ENCODE results near the gene GRIK2. TPM values are rescaled to one million over a fixed set of nuclear protein-coding genes. Genes with fewer than 3 reads are reported as not detected.

GRIK2 gene
- total RNA-seq, 3 donors from 2014 or later = 1.1 to 3.7 TPM; not detected in 1

- Histone ChIP-seq H3K4me1 (no peaks in the 10 kb centered on the region), H3K9me3 (no peaks in the 10 kb centered on the region), H3K4me3 (no peak overlapping the region), H3K27ac (no peak overlapping the region), H3K27me3 (no peaks in the 10 kb centered on the region), H3K36me3 (no peaks in the 10 kb centered on the region)
- intact Hi-C loops (cut with DNase I; ENCODE audit: low total_unique reads) = no loop called here
- no peak for TF ChIP-seq POLR2AphosphoS5 (IDR thresholded peaks at IDR 0.05)
- DNase-seq (ENCODE audit: low spot score in 2 of 2) = no peak
Observed at GRCh38 chr6:101435038-101435437, 41.5 kb downstream of the GRIK2 start.

GRCh38 chr6:101439790-101440189 lies 46.3 kb downstream of the GRIK2 start:
- H3K4me1 ChIP-seq = no peaks in the 10 kb centered on the region
- intact Hi-C loops (cut with DNase I; ENCODE audit: low total_unique reads) = no loop called here
- no peak for DNase-seq (ENCODE audit: low spot score in 2 of 2)
- H3K27me3 ChIP-seq = no peaks in the 10 kb centered on the region
- H3K4me3 ChIP-seq = no peak overlapping the region
- H3K9me3 ChIP-seq = no peaks in the 10 kb centered on the region
- H3K36me3 ChIP-seq = no peaks in the 10 kb centered on the region
- H3K27ac ChIP-seq = no peak overlapping the region
- TF ChIP-seq POLR2AphosphoS5 (IDR thresholded peaks at IDR 0.05) (no peak), CTCF (IDR thresholded peaks at IDR 0.05) (no peak), POLR2A (IDR thresholded peaks at IDR 0.05) (no peak)

- H3K4me1 ChIP-seq = no peaks in the 10 kb centered on the region
- H3K27ac ChIP-seq = no peak overlapping the region
- no peaks in the 10 kb centered on the region for H3K36me3 ChIP-seq
- TF ChIP-seq POLR2A (IDR thresholded peaks at IDR 0.05) = no peak
- no peaks in the 10 kb centered on the region for H3K9me3 ChIP-seq
- H3K4me3 ChIP-seq = no peak overlapping the region
- H3K27me3 ChIP-seq = no peaks in the 10 kb centered on the region
- DNase-seq (ENCODE audit: low spot score in 2 of 2) = no peak
- intact Hi-C loops (cut with DNase I; ENCODE audit: low total_unique reads) = no loop called here
Observed at GRCh38 chr6:101443315-101443714, 49.8 kb downstream of the GRIK2 start.

DNA sequence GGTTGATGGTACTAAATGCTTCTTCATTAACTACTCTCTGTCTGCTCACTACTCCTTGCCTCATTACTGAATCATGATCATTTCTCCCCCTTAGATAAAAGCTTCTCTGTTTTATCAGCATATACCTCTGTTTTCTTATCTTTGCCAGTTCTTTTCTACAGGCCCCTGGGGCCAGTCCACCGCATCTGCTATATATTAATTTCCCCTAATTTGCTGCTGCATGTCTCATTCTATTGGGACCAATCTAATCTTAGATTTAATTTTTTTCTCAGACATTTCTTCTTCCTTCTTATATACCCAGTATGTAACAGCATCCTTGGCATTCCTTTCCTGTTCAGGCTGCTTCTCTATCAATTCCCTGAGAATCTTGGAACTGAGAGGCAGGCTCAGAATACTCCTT lies 51.2 kb downstream of the GRIK2 start:
- DNase-seq (ENCODE audit: low spot score in 2 of 2) = no peak
- intact Hi-C loops (cut with DNase I; ENCODE audit: low total_unique reads) = no loop called here
- no peaks in the 10 kb centered on the region for H3K4me1 ChIP-seq
- no peaks in the 10 kb centered on the region for H3K9me3 ChIP-seq
- TF ChIP-seq CTCF (IDR thresholded peaks at IDR 0.05) (no peak), POLR2AphosphoS5 (IDR thresholded peaks at IDR 0.05) (no peak), POLR2A (IDR thresholded peaks at IDR 0.05) (no peak)
- no peak overlapping the region for H3K4me3 ChIP-seq
- H3K36me3 ChIP-seq = no peaks in the 10 kb centered on the region
- no peaks in the 10 kb centered on the region for H3K27me3 ChIP-seq
- no peak overlapping the region for H3K27ac ChIP-seq

GRCh38 chr6:101445527-101445926 lies 52.0 kb downstream of the GRIK2 start:
- Histone ChIP-seq H3K4me1 (no peaks in the 10 kb centered on the region), H3K4me3 (no peak overlapping the region), H3K27me3 (no peaks in the 10 kb centered on the region), H3K9me3 (no peaks in the 10 kb centered on the region), H3K27ac (no peak overlapping the region), H3K36me3 (no peaks in the 10 kb centered on the region)
- no peak for DNase-seq (ENCODE audit: low spot score in 2 of 2)
- intact Hi-C loops (cut with DNase I; ENCODE audit: low total_unique reads) = no loop called here
- TF ChIP-seq POLR2AphosphoS5 (IDR thresholded peaks at IDR 0.05) (no peak), CTCF (IDR thresholded peaks at IDR 0.05) (no peak), POLR2A (IDR thresholded peaks at IDR 0.05) (no peak)

DNA sequence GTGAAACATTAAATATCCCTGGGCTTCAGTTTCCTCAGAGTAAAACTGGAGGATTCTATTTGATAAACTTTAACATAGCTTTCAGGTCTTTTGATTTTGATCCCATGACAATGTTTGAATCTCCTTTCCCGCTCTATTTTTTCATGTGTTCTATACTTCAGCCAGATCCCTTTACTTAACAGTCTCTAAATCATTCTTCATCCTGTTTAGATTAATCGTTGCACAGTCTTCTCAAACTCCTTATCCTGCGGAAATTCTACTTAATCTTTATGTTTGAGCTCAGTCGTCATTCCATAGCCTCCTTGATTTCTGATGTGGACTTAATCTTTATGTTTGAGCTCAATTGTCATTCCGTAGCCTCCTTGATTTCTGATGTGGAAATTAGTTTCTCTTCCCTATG lies 57.4 kb downstream of the GRIK2 start:
- intact Hi-C loops (cut with DNase I; ENCODE audit: low total_unique reads) = no loop called here
- Histone ChIP-seq H3K4me3 (no peak overlapping the region), H3K27me3 (no peaks in the 10 kb centered on the region), H3K9me3 (no peaks in the 10 kb centered on the region), H3K4me1 (no peaks in the 10 kb centered on the region), H3K36me3 (no peaks in the 10 kb centered on the region), H3K27ac (no peak overlapping the region)
- DNase-seq (ENCODE audit: low spot score in 2 of 2) = no peak
- no peak for TF ChIP-seq POLR2A (IDR thresholded peaks at IDR 0.05)
- TF ChIP-seq POLR2AphosphoS5 (IDR thresholded peaks at IDR 0.05) = no peak
- no peak for TF ChIP-seq CTCF (IDR thresholded peaks at IDR 0.05)
